DND-41 (cell line): ENCODE results near the gene TMEM204.

ENCODE experiments used
- ATAC-seq: fragments of 200-7000 bp; cut with Tn5 transposase; 3 replicates; pipeline ENCODE4 v1.9.1; 2021; ENCODE audit warnings: low read depth; ENCODE audit not compliant: insufficient read depth
- DNase-seq: peaks from one replicate; pipeline ENCODE4 v3.0.0-alpha.2; 2020
- H2AFZ ChIP-seq: 2 replicates; pipeline ENCODE4 v1.6.0; 2012; ENCODE audit warnings: low read depth, low read length
- H3K27ac ChIP-seq: 2 replicates; pipeline ENCODE4 v1.5.1; 2012; ENCODE audit warnings: low read length, inconsistent platforms
- H3K27me3 ChIP-seq: fragments of 200-600 bp; sonication (generic); 2 replicates; pipeline ENCODE4 v1.6.0; 2012; ENCODE audit warnings: low read length, mild to moderate bottlenecking, inconsistent platforms; ENCODE audit not compliant: insufficient read depth, poor library complexity
- H3K36me3 ChIP-seq: 2 replicates; pipeline ENCODE4 v1.5.1; 2012; ENCODE audit warnings: low read length, inconsistent platforms; ENCODE audit not compliant: insufficient read depth
- H3K4me1 ChIP-seq: 2 replicates; pipeline ENCODE4 v1.5.1; 2012; ENCODE audit warnings: mild to moderate bottlenecking, low read length; ENCODE audit not compliant: insufficient read depth
- H3K4me2 ChIP-seq: 2 replicates; pipeline ENCODE4 v1.6.0; 2012; ENCODE audit warnings: mild to moderate bottlenecking, moderate library complexity, low read length, inconsistent platforms; ENCODE audit not compliant: insufficient read depth
- H3K4me3 ChIP-seq, 2 experiments: fragments of 200-600 bp in 1 of 2; shearing (Covaris generic) in 1 of 2; 2 replicates each; pipeline ENCODE4 v1.5.1; 2012 to 2016; ENCODE audit warnings: inconsistent platforms in 2 of 2, low read length in 2 of 2, mild to moderate bottlenecking in 2 of 2, low read depth in 1 of 2, moderate library complexity in 1 of 2
- H3K79me2 ChIP-seq: 2 replicates; pipeline ENCODE4 v1.6.0; 2012; ENCODE audit warnings: low read length, inconsistent platforms; ENCODE audit not compliant: insufficient read depth
- H3K9ac ChIP-seq: 2 replicates; pipeline ENCODE4 v1.6.0; 2012; ENCODE audit warnings: low read depth, mild to moderate bottlenecking, inconsistent platforms, low read length, moderate library complexity
- H3K9me3 ChIP-seq: 2 replicates; pipeline ENCODE4 v1.5.1; 2012; ENCODE audit warnings: low read length, moderate library complexity, mild to moderate bottlenecking, inconsistent platforms; ENCODE audit not compliant: insufficient read depth, severe bottlenecking
- H4K20me1 ChIP-seq: 2 replicates; pipeline ENCODE4 v1.6.0; 2012; ENCODE audit warnings: low read length; ENCODE audit not compliant: insufficient read depth
- CTCF ChIP-seq: IDR thresholded peaks from 2 replicates; pipeline ENCODE4 v1.5.1; 2012; ENCODE audit warnings: borderline replicate concordance, low read length, moderate library complexity, mild to moderate bottlenecking; ENCODE audit not compliant: poor library complexity, severe bottlenecking; ENCODE audit errors: extremely low read depth
- EZH2 ChIP-seq: IDR thresholded peaks from 3 replicates; pipeline ENCODE4 v1.6.1; 2012; ENCODE audit warnings: borderline replicate concordance, low read depth, mild to moderate bottlenecking, moderate library complexity, low read length, inconsistent platforms; ENCODE audit not compliant: severe bottlenecking

Gene TMEM204

GRCh38 chr16:1502092-1503004 is 31.1 kb upstream of the TMEM204 start:
- ATAC-seq (no peak; the same call in 2 of the 3 replicates), DNase-seq (no peak)
- Histone ChIP-seq H4K20me1 (peaks cover 6% of the 10 kb centered on the region), H3K27ac (no peak overlapping the region), H3K4me2 (no peak overlapping the region), H2AFZ (no peak overlapping the region), H3K4me3 (no peak overlapping the region), H3K27me3 (no peaks in the 10 kb centered on the region), H3K79me2 (peaks cover 5% of the 10 kb centered on the region; the same call in 1 of the 2 replicates), H3K9me3 (no peaks in the 10 kb centered on the region), H3K9ac (no peak overlapping the region), H3K36me3 (peaks cover 83% of the 10 kb centered on the region), H3K4me1 (no peaks in the 10 kb centered on the region)
- TF ChIP-seq EZH2 (no peak), CTCF (no peak)

DNA sequence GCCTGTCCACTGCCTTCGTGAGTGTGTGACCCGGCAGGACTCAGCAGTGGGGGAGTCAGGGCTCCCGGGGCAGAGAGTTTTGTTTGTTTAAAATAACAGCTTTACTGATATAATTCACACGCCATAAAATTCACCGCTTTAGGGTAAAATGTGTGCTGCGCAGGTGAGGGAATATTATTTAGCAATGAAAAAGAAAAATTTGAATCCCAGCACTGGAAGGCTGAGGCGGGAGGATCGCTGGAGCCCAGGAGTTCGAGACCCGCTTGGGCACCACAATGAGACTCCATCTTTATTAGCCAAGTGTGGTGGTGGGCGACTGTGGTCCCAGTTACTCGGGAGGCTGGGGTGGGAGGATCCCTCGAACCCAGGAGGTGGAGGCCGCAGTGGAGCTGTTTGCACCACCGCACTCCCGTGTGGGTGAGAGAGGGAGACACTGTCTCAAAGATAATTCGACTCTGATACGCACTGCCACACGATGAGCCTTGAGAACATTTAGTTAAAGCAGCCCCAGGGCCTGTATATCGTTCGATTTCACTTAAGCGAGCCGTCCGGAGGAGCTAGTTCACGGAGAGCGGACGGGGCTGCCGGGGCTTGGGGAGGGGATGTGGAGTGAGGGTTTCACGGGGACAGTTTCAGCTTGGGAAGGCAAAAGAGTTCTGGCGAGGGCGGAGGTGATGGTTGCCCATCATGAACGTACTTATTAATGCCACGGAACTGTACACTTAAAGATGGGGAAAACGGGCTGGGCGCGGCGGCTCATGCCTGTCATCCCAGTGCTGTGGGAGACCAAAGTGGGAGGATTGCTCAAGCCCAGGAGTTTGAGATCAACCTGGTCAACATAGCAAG is 30.1 kb upstream of the TMEM204 start:
- TF ChIP-seq EZH2 (no peak), CTCF (no peak)
- Histone ChIP-seq H2AFZ (no peak overlapping the region), H3K27ac (no peak overlapping the region), H3K27me3 (no peaks in the 10 kb centered on the region), H3K4me2 (no peak overlapping the region), H3K36me3 (peaks cover 83% of the 10 kb centered on the region), H3K4me3 (no peak overlapping the region), H3K9ac (no peak overlapping the region), H3K9me3 (no peaks in the 10 kb centered on the region), H3K79me2 (peaks cover 2% of the 10 kb centered on the region; the same call in 1 of the 2 replicates), H4K20me1 (peaks cover 5% of the 10 kb centered on the region), H3K4me1 (no peaks in the 10 kb centered on the region)
- ATAC-seq (no peak), DNase-seq (no peak)

DNA sequence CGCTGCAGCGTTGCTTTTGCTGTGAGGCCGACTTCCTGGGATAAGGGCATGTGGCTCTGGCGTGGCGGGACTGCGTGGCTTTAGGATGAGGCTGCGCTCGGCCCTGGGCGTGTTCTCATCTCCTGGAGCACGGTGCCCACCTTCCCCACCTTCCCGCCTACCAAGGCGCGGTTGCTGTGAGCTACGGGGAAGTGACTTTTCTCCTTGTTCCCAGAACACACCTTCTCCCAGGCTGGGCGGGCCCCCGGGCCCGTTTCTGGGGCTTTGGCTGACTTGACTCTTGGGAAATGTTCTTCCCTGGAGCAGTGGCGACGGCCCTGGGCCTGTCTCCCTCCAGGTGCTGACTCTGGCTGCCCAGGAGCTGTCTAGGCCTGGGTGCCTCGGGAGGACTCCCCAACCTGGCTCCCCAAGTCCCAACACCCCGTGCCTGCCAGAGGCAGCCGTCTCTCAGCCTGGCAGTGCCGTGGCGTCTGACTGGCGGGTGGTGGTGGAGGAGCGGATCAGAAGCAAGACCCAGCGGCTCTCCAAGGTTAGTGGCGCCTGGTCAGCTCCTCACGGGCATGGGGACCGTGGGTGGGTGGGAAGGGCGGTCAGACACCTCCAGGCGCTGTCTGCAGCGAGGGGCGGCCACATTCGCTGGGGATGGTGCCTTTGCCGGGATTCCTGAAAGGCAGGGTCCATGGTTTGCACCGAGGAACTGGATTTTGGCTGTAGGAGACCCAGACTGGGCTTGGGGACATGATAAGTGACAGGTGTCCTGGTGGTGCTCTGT is 28.2 kb upstream of the TMEM204 start:
- Histone ChIP-seq H3K4me2 (no peak overlapping the region), H3K9me3 (no peaks in the 10 kb centered on the region), H3K4me3 (no peak overlapping the region), H3K79me2 (no peaks in the 10 kb centered on the region), H2AFZ (no peak overlapping the region), H4K20me1 (peaks cover 3% of the 10 kb centered on the region), H3K4me1 (no peaks in the 10 kb centered on the region), H3K9ac (no peak overlapping the region), H3K36me3 (peaks cover 81% of the 10 kb centered on the region), H3K27ac (no peak overlapping the region), H3K27me3 (no peaks in the 10 kb centered on the region)
- no peak for TF ChIP-seq EZH2
- DNase-seq (no peak), ATAC-seq (no peak; the same call in 2 of the 3 replicates)
